Measurements from ENCODE around the gene PALM.

Gene PALM

GRCh38 chr19:752652-753517 lies 44.1 kb downstream of the PALM start:
- DNase-seq: no peak

GRCh38 chr19:754530-754929 lies 45.8 kb downstream of the PALM start:
- DNase-seq: no peak

GRCh38 chr19:755063-755462 lies 46.3 kb downstream of the PALM start:
- DNase-seq: no peak

- no peak for DNase-seq
These were observed 47.5 kb downstream of the PALM start for GRCh38 chr19:756236-756635.

- DNase-seq: no peak
These were observed 48.3 kb downstream of the PALM start for GRCh38 chr19:756821-757688.

- no peak for DNase-seq
These were observed 49.3 kb downstream of the PALM start for GRCh38 chr19:757811-758668.

GRCh38 chr19:763181-763580 lies 54.4 kb downstream of the PALM start:
- no peak for DNase-seq

- no peak for DNase-seq
These were observed 55.1 kb downstream of the PALM start for GRCh38 chr19:763869-764268.

- DNase-seq: no peak
These were observed 55.6 kb downstream of the PALM start for GRCh38 chr19:764301-764700.

GRCh38 chr19:765179-765738 lies 56.5 kb downstream of the PALM start:
- no peak for DNase-seq

- no peak for DNase-seq
These were observed 59.7 kb downstream of the PALM start for GRCh38 chr19:768424-768823.

GRCh38 chr19:769616-770015 lies 60.9 kb downstream of the PALM start:
- no peak for DNase-seq

- no peak for DNase-seq
These were observed 62.6 kb downstream of the PALM start for GRCh38 chr19:771332-771785.

GRCh38 chr19:772063-772462 lies 63.3 kb downstream of the PALM start:
- no peak for DNase-seq

- DNase-seq: no peak
These were observed 64.1 kb downstream of the PALM start for GRCh38 chr19:772730-773436.

- no peak for DNase-seq
These were observed 67.8 kb downstream of the PALM start for GRCh38 chr19:776549-776948.

- no peak for DNase-seq
These were observed 70.3 kb downstream of the PALM start for GRCh38 chr19:778910-779653.

- no peak for DNase-seq
These were observed 72.2 kb downstream of the PALM start for GRCh38 chr19:780935-781334.

- no peak for DNase-seq
These were observed 73.1 kb downstream of the PALM start for GRCh38 chr19:781800-782184.

GRCh38 chr19:782185-782877 lies 73.6 kb downstream of the PALM start:
- DNase-seq: no peak

All from DMS79 treated with DMSO at 0.1 percent for 48 hours (cell line).